ENCODE results near the gene CD79A. TPM values are rescaled to one million over a fixed set of nuclear protein-coding genes. Genes with fewer than 3 reads are reported as not detected.

CD79A gene
- polyA plus RNA-seq, 1 donor, result 0.75 TPM

DNA sequence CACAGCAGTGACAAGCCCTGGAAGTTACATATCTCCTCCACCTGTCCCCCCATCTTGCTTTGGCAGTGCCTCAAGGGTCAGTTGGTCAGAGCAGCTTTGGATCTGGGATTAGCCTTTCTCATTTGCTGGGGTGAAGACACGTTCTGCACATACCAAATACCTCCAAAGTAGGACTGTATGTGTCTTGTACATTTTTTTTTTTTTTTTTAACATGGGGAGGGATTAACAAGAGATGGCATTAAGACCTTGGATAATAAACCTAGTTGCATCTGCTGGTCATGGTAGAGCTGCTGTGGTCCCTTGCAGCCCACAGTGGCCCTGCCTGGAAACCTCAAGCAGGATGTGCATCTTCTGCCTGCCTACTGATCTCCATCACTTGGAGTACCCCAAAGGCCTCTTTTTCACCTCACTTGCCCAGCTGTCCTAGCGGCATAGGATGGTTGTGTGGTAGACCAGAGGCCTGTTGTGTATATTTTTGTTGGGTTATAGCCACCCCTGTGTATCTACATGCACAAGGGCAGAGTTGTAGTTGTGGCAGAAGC is 14.6 kb upstream of the CD79A start:
- Histone ChIP-seq H3K9me3 (ENCODE audit: control insufficient read depth, low read depth, low read length) (no peaks in the 10 kb centered on the region), H3K36me3 (ENCODE audit: control insufficient read depth, insufficient read depth, low read length) (peaks cover 56% of the 10 kb centered on the region), H3K27me3 (ENCODE audit: control insufficient read depth, insufficient read depth, low read length) (no peaks in the 10 kb centered on the region), H3K4me3 (ENCODE audit: low read length) (no peak overlapping the region), H3K27ac (ENCODE audit: low read length) (no peak overlapping the region), H3K4me1 (ENCODE audit: control insufficient read depth, insufficient read depth, low read length) (peaks cover 18% of the 10 kb centered on the region)
- WGBS (ENCODE audit: insufficient coverage, low lambda C conversion rate), result no CpG with 5 or more reads among the region's 2 CpGs
- DNase-seq, result no peak

DNA sequence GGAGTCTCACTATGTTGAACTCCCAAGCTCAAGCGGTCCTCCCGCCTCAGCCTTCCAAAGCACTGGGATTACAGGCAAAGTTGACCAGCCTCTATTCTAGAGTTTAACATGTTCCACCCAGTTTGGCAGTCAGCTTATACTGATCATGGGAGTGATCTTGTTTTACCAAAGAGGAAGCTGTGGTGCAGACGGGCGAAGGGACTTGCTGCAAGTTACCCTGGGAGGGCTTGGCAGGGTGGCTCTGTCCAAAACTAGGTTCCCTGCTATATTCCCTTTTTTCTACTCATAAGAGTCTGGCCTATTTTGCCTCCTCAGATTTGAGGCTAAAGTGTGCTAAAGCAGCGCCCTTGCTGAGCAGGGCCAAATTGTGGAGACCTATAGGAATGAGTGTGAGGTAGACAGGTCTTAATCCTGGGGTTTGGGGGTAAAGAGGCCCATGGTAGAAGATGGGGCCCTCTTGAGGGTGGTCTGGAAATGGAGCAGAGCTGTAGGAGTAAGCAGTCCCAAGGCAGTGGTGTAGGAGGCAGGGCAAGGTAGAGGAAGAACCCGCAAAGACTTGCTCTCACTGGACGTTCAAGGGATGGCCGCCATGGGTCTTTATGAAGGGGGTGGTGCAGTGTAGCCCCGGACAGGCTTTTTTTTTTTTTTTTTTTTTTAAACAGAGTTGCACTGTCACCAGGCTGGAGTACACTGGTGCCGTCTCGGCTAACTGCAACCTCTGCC is 13.7 kb upstream of the CD79A start:
- 89% methylated on average over 3 of the region's 11 CpGs for WGBS (ENCODE audit: insufficient coverage, low lambda C conversion rate)
- Histone ChIP-seq H3K27me3 (ENCODE audit: control insufficient read depth, insufficient read depth, low read length) (no peaks in the 10 kb centered on the region), H3K9me3 (ENCODE audit: control insufficient read depth, low read depth, low read length) (no peaks in the 10 kb centered on the region), H3K4me3 (ENCODE audit: low read length) (no peak overlapping the region), H3K27ac (ENCODE audit: low read length) (no peak overlapping the region), H3K36me3 (ENCODE audit: control insufficient read depth, insufficient read depth, low read length) (peaks cover 64% of the 10 kb centered on the region), H3K4me1 (ENCODE audit: control insufficient read depth, insufficient read depth, low read length) (peaks cover 20% of the 10 kb centered on the region)
- no peak for DNase-seq

DNA sequence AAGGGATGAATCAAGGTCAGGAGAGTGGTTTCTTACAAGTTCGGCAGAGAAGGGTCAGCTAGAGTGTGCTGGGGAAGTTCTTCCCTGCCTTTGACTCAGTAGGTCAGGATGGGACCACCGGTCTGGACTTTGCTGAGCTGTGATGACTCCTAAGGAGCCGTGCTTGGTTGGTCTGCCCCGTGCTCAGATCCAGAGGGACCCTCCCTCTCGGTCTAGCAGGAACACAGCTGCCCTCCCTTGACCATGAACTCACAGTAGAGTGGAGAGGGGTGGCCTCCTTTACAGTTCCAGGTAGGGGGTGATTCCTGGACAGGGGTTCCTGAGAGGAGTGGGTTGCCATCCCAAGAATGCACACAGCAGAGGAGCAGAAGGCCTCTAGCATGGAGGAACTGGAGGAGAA is 12.7 kb upstream of the CD79A start:
- no peak for DNase-seq
- peaks cover 74% of the 10 kb centered on the region for H3K36me3 ChIP-seq (ENCODE audit: control insufficient read depth, insufficient read depth, low read length)
- no peaks in the 10 kb centered on the region for H3K9me3 ChIP-seq (ENCODE audit: control insufficient read depth, low read depth, low read length)
- H3K4me1 ChIP-seq (ENCODE audit: control insufficient read depth, insufficient read depth, low read length), result peaks cover 24% of the 10 kb centered on the region
- no peak overlapping the region for H3K27ac ChIP-seq (ENCODE audit: low read length)
- WGBS (ENCODE audit: insufficient coverage, low lambda C conversion rate), result no CpG with 5 or more reads among the region's 5 CpGs
- H3K4me3 ChIP-seq (ENCODE audit: low read length), result no peak overlapping the region
- no peaks in the 10 kb centered on the region for H3K27me3 ChIP-seq (ENCODE audit: control insufficient read depth, insufficient read depth, low read length)

DNA sequence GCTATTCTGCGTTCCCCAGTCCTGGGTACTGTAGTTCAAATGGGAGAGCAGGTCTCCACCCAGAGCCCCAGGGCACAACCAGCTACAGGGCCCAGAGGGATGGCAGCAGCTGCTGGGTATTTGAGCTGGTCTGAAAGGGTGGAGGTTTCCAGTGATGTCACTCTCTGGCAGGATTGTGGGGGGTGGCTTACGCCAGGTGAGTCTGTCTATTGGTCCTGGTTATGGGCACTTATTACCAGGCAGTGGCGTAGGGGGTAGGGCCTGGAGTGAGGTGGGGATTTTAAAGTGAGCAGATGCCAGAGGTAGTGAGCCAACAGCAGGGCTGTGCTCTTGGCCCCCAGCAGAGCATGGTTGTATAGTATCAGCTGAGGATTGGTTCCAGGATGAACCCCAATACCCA is 10.8 kb upstream of the CD79A start:
- Histone ChIP-seq H3K4me1 (ENCODE audit: control insufficient read depth, insufficient read depth, low read length) (peaks cover 31% of the 10 kb centered on the region), H3K9me3 (ENCODE audit: control insufficient read depth, low read depth, low read length) (no peaks in the 10 kb centered on the region), H3K27ac (ENCODE audit: low read length) (no peak overlapping the region), H3K27me3 (ENCODE audit: control insufficient read depth, insufficient read depth, low read length) (no peaks in the 10 kb centered on the region), H3K4me3 (ENCODE audit: low read length) (no peak overlapping the region), H3K36me3 (ENCODE audit: control insufficient read depth, insufficient read depth, low read length) (peaks cover 87% of the 10 kb centered on the region)
- no CpG with 5 or more reads among the region's 3 CpGs for WGBS (ENCODE audit: insufficient coverage, low lambda C conversion rate)
- DNase-seq, result no peak

DNA sequence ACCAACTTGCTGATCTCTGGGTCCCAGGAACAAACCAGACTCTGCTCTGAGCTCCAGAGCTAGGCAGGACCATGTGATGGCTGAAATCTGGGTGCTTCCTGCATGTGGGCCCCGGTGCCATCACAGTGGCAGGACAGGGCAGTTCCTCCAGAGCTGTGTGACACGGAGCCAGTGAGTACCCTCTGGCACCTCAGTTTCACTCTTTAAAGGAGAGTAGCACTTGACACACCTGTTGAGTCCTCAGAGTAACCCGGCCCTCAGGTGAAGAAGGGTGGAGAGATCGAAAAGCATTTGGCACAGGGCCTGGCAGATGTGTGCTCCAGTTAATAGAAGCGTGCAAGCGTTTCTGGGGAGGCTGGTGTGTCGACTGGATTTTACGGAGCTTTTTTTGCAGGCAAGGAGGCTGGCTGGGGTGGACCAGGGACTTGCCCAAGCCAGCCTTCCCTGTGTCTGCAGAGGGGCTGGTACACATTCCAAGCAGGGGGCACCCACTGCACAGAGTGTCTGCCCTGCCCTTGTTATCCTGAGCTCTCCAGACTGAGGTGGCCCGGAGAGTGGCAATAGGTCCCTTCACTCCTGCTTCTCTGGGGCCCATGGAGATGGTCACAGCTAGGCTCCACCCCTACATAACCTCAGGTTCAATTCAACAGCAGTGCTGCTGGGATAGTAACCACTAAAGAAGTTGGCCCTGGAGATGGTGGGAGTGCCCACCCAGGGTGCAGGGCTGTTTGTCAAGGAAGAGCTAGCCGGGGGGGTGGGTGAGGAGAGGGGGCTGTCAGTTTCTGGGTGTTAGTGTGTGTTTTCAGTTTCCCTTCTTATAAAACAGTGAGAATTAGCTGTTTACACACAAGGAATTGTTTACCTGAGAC is 8.7 kb upstream of the CD79A start:
- DNase-seq, result peak in 1 of 2 donors; percentile 25
- Histone ChIP-seq H3K4me1 (ENCODE audit: control insufficient read depth, insufficient read depth, low read length) (peaks cover 18% of the 10 kb centered on the region), H3K36me3 (ENCODE audit: control insufficient read depth, insufficient read depth, low read length) (peaks cover 77% of the 10 kb centered on the region), H3K4me3 (ENCODE audit: low read length) (no peak overlapping the region), H3K27ac (ENCODE audit: low read length) (no peak overlapping the region), H3K9me3 (ENCODE audit: control insufficient read depth, low read depth, low read length) (no peaks in the 10 kb centered on the region), H3K27me3 (ENCODE audit: control insufficient read depth, insufficient read depth, low read length) (no peaks in the 10 kb centered on the region)
- no CpG with 5 or more reads among the region's 10 CpGs for WGBS (ENCODE audit: insufficient coverage, low lambda C conversion rate)

DNA sequence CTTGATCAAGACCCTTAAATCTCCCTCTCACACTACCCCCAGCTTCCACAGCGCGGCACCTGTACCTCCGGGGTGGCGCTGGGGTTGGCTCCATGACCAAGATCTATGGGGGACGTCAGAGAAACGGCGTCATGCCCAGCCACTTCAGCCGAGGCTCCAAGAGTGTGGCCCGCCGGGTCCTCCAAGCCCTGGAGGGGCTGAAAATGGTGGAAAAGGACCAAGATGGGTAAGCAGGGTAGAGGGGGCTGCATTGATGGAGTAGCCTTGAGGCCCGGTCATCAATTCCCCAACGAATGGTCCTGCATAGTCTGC is 8.1 kb upstream of the CD79A start:
- peaks cover 73% of the 10 kb centered on the region for H3K36me3 ChIP-seq (ENCODE audit: control insufficient read depth, insufficient read depth, low read length)
- H3K4me3 ChIP-seq (ENCODE audit: low read length), result no peak overlapping the region
- H3K27ac ChIP-seq (ENCODE audit: low read length), result no peak overlapping the region
- WGBS (ENCODE audit: insufficient coverage, low lambda C conversion rate), result no CpG with 5 or more reads among the region's 12 CpGs
- H3K27me3 ChIP-seq (ENCODE audit: control insufficient read depth, insufficient read depth, low read length), result no peaks in the 10 kb centered on the region
- DNase-seq, result no peak
- H3K4me1 ChIP-seq (ENCODE audit: control insufficient read depth, insufficient read depth, low read length), result peaks cover 17% of the 10 kb centered on the region
- H3K9me3 ChIP-seq (ENCODE audit: control insufficient read depth, low read depth, low read length), result no peaks in the 10 kb centered on the region

DNA sequence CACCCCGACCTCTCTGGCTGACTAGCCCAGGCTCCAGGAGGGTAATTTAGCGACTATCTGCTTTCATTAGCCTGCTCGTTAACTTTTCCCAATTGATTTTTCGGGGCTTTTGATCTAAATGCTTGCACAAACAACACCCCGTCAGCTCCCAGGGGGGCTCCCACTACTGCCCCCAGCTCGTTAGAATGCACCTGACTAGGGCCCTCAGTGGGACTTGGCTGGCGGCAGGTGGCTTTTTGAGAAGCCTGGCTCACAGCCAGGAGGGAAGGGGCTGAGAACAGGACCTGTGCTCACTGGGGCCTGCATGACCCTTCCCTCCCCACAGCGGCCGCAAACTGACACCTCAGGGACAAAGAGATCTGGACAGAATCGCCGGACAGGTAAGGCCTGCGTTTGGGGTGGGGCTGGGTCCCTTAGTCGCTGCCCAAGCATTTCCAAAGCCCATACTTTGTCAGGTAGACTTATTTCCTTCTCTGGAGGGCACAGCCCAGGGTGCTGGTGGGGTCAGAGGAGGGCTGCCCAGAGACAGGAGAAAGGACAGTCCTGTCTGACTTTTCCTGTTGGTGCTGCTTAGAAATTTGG is 7.6 kb upstream of the CD79A start:
- H3K4me1 ChIP-seq (ENCODE audit: control insufficient read depth, insufficient read depth, low read length), result peaks cover 17% of the 10 kb centered on the region
- WGBS (ENCODE audit: insufficient coverage, low lambda C conversion rate), result no CpG with 5 or more reads among the region's 13 CpGs
- peak in 1 of 2 donors; percentile 21 for DNase-seq
- no peak overlapping the region for H3K4me3 ChIP-seq (ENCODE audit: low read length)
- H3K27ac ChIP-seq (ENCODE audit: low read length), result no peak overlapping the region
- no peaks in the 10 kb centered on the region for H3K27me3 ChIP-seq (ENCODE audit: control insufficient read depth, insufficient read depth, low read length)
- H3K36me3 ChIP-seq (ENCODE audit: control insufficient read depth, insufficient read depth, low read length), result peaks cover 67% of the 10 kb centered on the region
- H3K9me3 ChIP-seq (ENCODE audit: control insufficient read depth, low read depth, low read length), result no peaks in the 10 kb centered on the region

DNA sequence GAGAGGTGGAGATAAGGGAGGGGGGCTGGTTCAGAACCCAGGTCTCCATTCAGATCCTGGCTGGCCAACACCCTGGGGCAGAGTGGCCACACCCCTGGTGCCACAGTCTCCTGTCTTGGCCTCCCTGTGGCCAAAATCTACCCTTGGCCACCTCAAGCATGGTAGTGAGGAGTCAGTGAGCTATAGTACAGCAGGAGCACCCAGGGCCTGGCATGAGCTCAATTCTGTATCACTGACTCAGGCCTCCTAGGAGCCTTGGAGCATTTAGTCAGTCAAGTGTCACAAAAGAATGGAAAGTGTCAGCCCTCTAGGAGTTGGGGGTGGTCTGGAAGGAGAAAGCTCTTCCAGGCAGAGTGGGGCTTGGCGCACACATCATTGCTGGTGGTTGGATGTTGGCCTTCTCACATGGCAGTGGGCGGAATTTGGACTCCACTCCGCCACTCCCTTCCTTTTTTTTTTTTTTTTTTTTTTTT is 6.6 kb upstream of the CD79A start:
- peak overlapping the region; percentile 10 for H3K27ac ChIP-seq (ENCODE audit: low read length)

DNA sequence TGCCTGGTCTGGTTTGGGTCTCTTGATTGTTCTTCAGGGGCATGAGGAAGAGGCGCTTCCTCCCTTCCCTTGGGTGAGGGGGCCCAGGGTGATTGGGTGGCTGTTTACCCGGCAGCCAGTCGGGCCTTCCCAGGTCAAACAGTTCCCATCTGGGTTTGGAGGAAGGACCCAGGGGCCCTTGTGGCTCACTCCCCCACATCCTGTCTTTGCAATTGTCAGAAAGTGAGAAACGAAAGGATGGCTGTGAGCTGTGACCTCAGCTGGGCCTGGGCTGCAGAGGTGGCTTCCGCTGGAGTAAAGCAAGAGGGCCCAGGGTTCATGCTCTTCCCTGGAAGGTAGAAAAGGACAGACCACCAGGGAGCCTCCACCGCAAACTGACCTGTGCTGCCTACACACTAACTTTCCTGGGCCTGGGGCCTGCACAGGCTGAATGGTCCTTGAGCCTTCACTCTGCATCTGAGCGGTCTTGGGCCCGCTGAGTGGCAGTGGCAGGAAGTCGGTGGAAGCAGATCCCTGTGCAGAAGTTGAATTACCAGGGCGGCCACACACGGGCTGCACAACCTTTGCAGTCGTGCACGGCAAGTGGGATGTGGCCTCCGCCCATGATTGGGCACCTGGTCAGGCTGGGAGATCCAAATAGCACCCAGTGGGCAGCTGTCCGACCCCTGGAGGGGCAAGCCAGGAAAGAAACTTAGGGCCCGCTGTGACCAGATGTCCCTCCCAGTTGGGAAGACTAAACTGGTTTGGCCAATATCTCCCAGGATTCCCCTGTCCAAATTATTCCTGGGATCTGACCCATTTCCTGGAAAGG is 5.3 kb upstream of the CD79A start:
- Histone ChIP-seq H3K27me3 (ENCODE audit: control insufficient read depth, insufficient read depth, low read length) (no peaks in the 10 kb centered on the region), H3K27ac (ENCODE audit: low read length) (no peak overlapping the region), H3K4me3 (ENCODE audit: low read length) (no peak overlapping the region), H3K36me3 (ENCODE audit: control insufficient read depth, insufficient read depth, low read length) (peaks cover 49% of the 10 kb centered on the region), H3K9me3 (ENCODE audit: control insufficient read depth, low read depth, low read length) (no peaks in the 10 kb centered on the region), H3K4me1 (ENCODE audit: control insufficient read depth, insufficient read depth, low read length) (peaks cover 17% of the 10 kb centered on the region)
- no CpG with 5 or more reads among the region's 16 CpGs for WGBS (ENCODE audit: insufficient coverage, low lambda C conversion rate)
- DNase-seq, result peak in 1 of 2 donors; percentile 39

More for the DNA sequence above, 6.6 kb upstream of the CD79A start:
- no peak overlapping the region for H3K4me3 ChIP-seq (ENCODE audit: low read length)
- no peaks in the 10 kb centered on the region for H3K27me3 ChIP-seq (ENCODE audit: control insufficient read depth, insufficient read depth, low read length)
- H3K36me3 ChIP-seq (ENCODE audit: control insufficient read depth, insufficient read depth, low read length), result peaks cover 58% of the 10 kb centered on the region
- no peaks in the 10 kb centered on the region for H3K9me3 ChIP-seq (ENCODE audit: control insufficient read depth, low read depth, low read length)
- no CpG with 5 or more reads among the region's 3 CpGs for WGBS (ENCODE audit: insufficient coverage, low lambda C conversion rate)
- H3K4me1 ChIP-seq (ENCODE audit: control insufficient read depth, insufficient read depth, low read length), result peaks cover 17% of the 10 kb centered on the region
- DNase-seq, result peak; percentile 60 to 77

DNA sequence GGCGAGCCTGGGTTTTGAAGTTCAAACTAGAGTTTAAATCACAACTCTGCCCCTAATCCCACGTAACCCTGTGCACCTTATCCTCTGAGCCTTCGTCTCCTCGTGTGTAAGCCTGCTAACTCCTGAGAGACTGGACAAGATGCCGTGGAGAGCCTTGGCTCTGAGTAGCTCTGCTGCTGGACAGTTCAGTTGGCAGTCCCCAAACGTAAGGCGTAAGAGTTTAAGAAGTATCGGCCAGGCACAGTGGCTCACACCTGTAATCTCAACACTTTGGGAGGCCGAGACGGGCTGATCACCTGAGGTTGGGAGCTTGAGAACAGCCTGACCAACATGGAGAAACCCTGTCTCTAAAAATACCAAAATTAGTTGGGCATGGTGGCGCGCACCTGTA is 4.7 kb upstream of the CD79A start:
- Histone ChIP-seq H3K27me3 (ENCODE audit: control insufficient read depth, insufficient read depth, low read length) (peaks cover under 1% of the 10 kb centered on the region), H3K4me3 (ENCODE audit: low read length) (no peak overlapping the region), H3K27ac (ENCODE audit: low read length) (no peak overlapping the region), H3K36me3 (ENCODE audit: control insufficient read depth, insufficient read depth, low read length) (peaks cover 45% of the 10 kb centered on the region), H3K4me1 (ENCODE audit: control insufficient read depth, insufficient read depth, low read length) (peaks cover 17% of the 10 kb centered on the region), H3K9me3 (ENCODE audit: control insufficient read depth, low read depth, low read length) (no peaks in the 10 kb centered on the region)
- 93% methylated on average over 2 of the region's 12 CpGs for WGBS (ENCODE audit: insufficient coverage, low lambda C conversion rate)
- DNase-seq, result no peak
